Measurements from ENCODE around the gene PPP2R5E.

DNA sequence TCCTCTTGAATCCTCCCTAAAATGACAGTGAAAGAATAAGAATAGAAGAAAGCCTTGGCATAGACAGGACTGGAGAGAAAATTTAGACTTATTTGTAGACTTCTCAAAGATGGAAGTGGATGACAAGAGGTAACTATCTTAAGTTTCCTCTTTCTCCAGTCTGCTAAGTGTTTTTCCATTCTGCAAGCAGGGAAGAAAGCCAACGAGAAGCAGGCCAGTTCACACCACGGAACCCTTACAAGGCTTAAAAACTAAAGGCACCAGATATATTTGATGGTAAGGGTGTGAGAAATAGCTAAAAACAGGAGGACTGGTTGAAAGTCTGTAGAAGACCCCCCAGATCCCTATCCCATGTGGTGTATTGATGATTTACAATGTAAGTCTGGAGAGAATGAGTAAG, 141.5 kb downstream of the PPP2R5E start:
- TF ChIP-seq, protein P1, sequence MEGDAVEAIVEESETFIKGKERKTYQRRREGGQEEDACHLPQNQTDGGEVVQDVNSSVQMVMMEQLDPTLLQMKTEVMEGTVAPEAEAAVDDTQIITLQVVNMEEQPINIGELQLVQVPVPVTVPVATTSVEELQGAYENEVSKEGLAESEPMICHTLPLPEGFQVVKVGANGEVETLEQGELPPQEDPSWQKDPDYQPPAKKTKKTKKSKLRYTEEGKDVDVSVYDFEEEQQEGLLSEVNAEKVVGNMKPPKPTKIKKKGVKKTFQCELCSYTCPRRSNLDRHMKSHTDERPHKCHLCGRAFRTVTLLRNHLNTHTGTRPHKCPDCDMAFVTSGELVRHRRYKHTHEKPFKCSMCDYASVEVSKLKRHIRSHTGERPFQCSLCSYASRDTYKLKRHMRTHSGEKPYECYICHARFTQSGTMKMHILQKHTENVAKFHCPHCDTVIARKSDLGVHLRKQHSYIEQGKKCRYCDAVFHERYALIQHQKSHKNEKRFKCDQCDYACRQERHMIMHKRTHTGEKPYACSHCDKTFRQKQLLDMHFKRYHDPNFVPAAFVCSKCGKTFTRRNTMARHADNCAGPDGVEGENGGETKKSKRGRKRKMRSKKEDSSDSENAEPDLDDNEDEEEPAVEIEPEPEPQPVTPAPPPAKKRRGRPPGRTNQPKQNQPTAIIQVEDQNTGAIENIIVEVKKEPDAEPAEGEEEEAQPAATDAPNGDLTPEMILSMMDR (IDR thresholded peaks at IDR 0.05): no peak
- no peak for TF ChIP-seq POLR2A (IDR thresholded peaks at IDR 0.05)

All from right lobe of liver (tissue), 4 donors.